PFSK-1 (cell line): ENCODE data around the gene ATG16L1.

Source experiments
- FOXP2 ChIP-seq: optimal IDR thresholded peaks from 2 replicates; pipeline ENCODE3; 2011; ENCODE audit warnings: borderline replicate concordance, control low read depth, inconsistent platforms; ENCODE audit not compliant: insufficient read depth; ENCODE audit errors: extremely low read length, extremely low read depth
- POLR2AphosphoS5 ChIP-seq: IDR thresholded peaks from 2 replicates; pipeline ENCODE4 v1.6.1; 2012; ENCODE audit warnings: low read depth, mild to moderate bottlenecking, control low read depth, low read length, moderate library complexity
- REST ChIP-seq, 2 experiments: IDR thresholded peaks; 2 replicates each; pipeline versions ENCODE4 v1.6.1 to v1.8.0; 2011 to 2012; ENCODE audit warnings: low read depth in 2 of 2, low read length in 2 of 2, control low read depth in 1 of 2, inconsistent platforms in 1 of 2, mild to moderate bottlenecking in 1 of 2, moderate library complexity in 1 of 2; ENCODE audit not compliant: insufficient read depth in 1 of 2
- SIN3A ChIP-seq: IDR thresholded peaks from 2 replicates; pipeline ENCODE4 v1.6.1; 2012; ENCODE audit warnings: mild to moderate bottlenecking, low read length, moderate library complexity, borderline replicate concordance; ENCODE audit not compliant: insufficient read depth
- TAF1 ChIP-seq: IDR thresholded peaks from 2 replicates; pipeline ENCODE4 v1.6.1; 2012; ENCODE audit warnings: low read length, control low read depth, borderline replicate concordance; ENCODE audit not compliant: insufficient read depth

- TF ChIP-seq POLR2AphosphoS5 (no peak), TAF1 (no peak), SIN3A (no peak), REST (IDR thresholded peaks at IDR 0.05; ENCODE audit: insufficient read depth in 1 of 2, low read depth in 2 of 2, low read length in 2 of 2) (no peak), FOXP2 (no peak)
Observed at GRCh38 chr2:233314180-233314925, 62.9 kb downstream of the ATG16L1 start.
